Measurements from ENCODE around the gene TM9SF3.
"Not testable (repeated sequence)": the region's sequence is repeated elsewhere in the genome, so short reads cannot be mapped to it uniquely, and the experiment has no call there.

TM9SF3 gene

DNA sequence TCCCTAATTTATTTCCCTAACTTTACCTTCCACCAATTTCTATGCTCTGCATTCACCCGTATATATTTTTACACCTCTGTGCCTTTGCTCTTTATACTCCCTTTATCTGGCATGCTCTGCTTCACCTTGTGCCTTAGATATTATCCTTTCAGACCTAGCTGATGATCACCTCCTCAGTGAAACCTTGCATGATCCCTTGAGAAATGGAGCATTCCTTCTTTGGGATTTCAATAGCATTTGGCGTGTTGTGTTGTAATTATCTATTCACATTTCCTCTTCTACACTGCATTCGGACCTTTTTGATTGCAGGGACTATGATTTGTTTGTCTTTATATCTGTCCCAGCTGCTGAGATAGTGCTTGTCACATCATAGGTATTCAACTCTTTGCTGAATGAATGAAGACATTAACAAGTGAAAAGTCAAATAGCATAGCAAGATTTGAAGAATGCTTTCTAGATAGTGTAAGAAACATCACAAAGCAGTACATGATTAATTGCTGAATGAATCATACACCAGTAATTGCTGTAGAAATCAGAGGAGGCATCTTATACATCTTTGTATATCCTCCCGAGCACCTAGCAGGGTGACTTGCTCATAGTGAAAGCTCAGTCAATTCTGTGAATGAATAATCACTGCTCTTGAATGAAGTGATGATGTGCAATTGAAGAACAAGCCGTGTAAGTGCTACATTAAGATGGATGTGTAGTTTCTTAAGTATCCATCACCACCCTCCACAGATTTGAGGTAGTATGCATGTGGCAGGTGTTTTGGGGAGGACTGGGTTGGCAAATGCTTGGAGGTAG, 2.0 kb upstream of the TM9SF3 start:
- intact Hi-C loops (cut with micrococcal nuclease): loop anchor here (5.0 to 10.0 kb wide), 2 partner anchors 126 to 243 kb away; partner anchors contain the start of gene LCOR
- no peak overlapping the region for H3K27ac Mint-ChIP-seq
- no peak overlapping the region for H3K4me3 Mint-ChIP-seq
- H3K4me1 Mint-ChIP-seq (ENCODE audit: low read depth): peaks cover 31% of the 10 kb centered on the region
- H3K36me3 Mint-ChIP-seq (ENCODE audit: low read depth): peaks cover 14% of the 10 kb centered on the region
- no peaks in the 10 kb centered on the region for H3K27me3 Mint-ChIP-seq
- no peaks in the 10 kb centered on the region for H3K9me3 Mint-ChIP-seq

DNA sequence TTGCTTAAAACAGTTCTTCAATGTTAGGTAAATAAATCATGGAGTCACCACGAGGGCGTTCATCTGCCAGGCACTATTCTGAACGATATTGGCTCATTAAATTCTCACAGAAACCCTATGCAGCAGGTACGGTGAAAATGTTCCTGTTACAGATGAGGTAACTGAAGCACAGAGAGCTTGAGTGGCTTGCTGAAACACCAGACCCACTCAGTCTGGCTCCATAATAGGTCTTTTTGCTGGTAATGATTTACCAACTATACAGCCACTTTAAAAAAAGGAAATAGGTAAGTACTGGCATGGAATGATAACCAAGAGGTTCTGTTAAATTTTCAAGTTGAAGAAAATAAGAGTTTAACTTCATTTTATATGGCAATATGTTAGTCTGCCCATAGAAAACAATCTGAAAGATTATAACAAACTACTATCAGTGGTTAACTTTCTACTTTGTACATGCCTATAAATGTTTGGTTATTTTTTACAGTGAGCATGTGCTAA, 1.3 kb upstream of the TM9SF3 start:
- no peaks in the 10 kb centered on the region for H3K9me3 Mint-ChIP-seq
- H3K36me3 Mint-ChIP-seq (ENCODE audit: low read depth): peaks cover 11% of the 10 kb centered on the region
- H3K27ac Mint-ChIP-seq: no peak overlapping the region
- H3K27me3 Mint-ChIP-seq: no peaks in the 10 kb centered on the region
- no peak overlapping the region for H3K4me3 Mint-ChIP-seq
- intact Hi-C loops (cut with micrococcal nuclease): loop anchor here (5.0 to 10.0 kb wide), 2 partner anchors 127 to 244 kb away; partner anchors contain the start of gene LCOR
- H3K4me1 Mint-ChIP-seq (ENCODE audit: low read depth): peaks cover 39% of the 10 kb centered on the region

DNA sequence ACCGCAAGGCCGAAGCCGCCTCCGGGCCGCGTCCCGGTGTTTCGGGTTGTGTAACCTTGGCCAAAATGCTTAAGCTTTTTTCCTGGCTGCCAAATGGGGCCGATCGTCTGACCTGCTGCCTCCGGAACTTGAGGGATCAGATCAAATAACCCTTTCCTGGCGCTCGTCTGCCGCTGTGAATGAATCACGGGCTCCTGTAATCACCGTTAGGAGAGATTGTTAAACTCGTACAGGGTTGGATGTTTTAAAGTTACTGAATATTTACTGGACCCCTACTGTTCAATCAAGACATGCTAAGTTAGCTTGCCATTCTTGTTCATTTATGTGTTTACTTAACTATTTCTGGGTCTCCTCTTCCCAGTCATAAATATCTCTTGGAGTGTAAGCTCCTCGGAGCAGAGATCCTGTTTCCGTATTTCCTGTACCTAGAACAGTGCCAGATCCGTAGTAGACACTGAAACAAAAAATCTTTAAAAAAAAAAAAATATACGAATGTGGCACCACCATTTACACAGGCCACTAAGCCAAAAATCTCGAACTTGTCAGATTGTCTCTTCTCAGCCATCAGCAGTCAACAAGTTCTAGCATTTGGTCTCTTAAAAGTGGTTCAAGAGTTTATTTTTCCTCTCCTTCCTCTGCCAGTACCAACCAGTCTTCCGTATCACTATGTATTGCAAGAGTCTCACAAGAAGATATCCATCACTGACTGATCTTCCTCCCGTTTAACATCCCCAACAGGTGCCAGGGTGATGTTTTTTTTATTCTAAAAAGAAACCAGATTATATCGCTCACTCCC, 650 bp upstream of the TM9SF3 start:
- Mint-ChIP-seq H3K27me3 (no peaks in the 10 kb centered on the region), H3K4me3 (peak overlapping the region; percentile 73), H3K36me3 (ENCODE audit: low read depth) (peaks cover 16% of the 10 kb centered on the region), H3K9me3 (no peaks in the 10 kb centered on the region), H3K27ac (no peak overlapping the region), H3K4me1 (ENCODE audit: low read depth) (peaks cover 43% of the 10 kb centered on the region)
- intact Hi-C loops (cut with micrococcal nuclease): loop anchor here (5.0 to 10.0 kb wide), 2 partner anchors 127 to 245 kb away; partner anchors contain the start of gene LCOR

GRCh38 chr10:96585736-96586418, 935 bp downstream of the TM9SF3 start:
- Mint-ChIP-seq H3K27ac (no peak overlapping the region), H3K4me1 (ENCODE audit: low read depth) (peaks cover 34% of the 10 kb centered on the region), H3K4me3 (peak overlapping the region; percentile 82), H3K27me3 (no peaks in the 10 kb centered on the region), H3K36me3 (ENCODE audit: low read depth) (peaks cover 16% of the 10 kb centered on the region), H3K9me3 (no peaks in the 10 kb centered on the region)
- intact Hi-C loops (cut with micrococcal nuclease): loop anchor here (5.0 to 10.0 kb wide), 2 partner anchors 129 to 246 kb away; partner anchors contain the start of gene LCOR

- H3K9me3 Mint-ChIP-seq: no peaks in the 10 kb centered on the region
- peaks cover 26% of the 10 kb centered on the region for H3K36me3 Mint-ChIP-seq (ENCODE audit: low read depth)
- H3K4me1 Mint-ChIP-seq (ENCODE audit: low read depth): peaks cover 36% of the 10 kb centered on the region
- no peaks in the 10 kb centered on the region for H3K27me3 Mint-ChIP-seq
- no peak overlapping the region for H3K27ac Mint-ChIP-seq
- H3K4me3 Mint-ChIP-seq: peak overlapping the region; percentile 30
- intact Hi-C loops (cut with micrococcal nuclease): loop anchor here (10.0 kb wide), 1 partner anchor 130 kb away; no protein-coding TSS in a partner anchor
Observed at GRCh38 chr10:96584474-96584873, 2.3 kb downstream of the TM9SF3 start.

DNA sequence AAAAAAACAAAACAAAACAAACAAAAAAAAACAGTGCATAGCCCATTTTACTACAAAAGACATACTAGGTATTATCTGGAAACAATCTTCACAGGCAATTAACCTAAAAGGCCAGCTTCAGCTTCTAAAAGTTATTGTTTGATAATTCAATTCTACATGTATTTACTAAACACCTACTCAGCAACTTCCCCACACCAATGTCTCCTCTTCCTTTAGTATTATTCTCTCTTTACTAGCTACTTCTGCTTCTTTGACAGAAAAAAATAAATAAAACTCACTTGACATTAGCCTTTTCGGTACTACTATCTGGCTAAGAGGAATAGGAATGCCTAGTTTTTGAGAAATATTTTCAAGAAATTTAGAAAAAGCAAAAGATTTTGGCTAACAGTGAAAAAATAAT, 2.8 kb downstream of the TM9SF3 start:
- peaks cover 37% of the 10 kb centered on the region for H3K4me1 Mint-ChIP-seq (ENCODE audit: low read depth)
- H3K27me3 Mint-ChIP-seq: no peaks in the 10 kb centered on the region
- H3K4me3 Mint-ChIP-seq: peak overlapping the region; percentile 26
- intact Hi-C loops (cut with micrococcal nuclease): loop anchor here (10.0 kb wide), 1 partner anchor 131 kb away; no protein-coding TSS in a partner anchor
- no peak overlapping the region for H3K27ac Mint-ChIP-seq
- no peaks in the 10 kb centered on the region for H3K9me3 Mint-ChIP-seq
- H3K36me3 Mint-ChIP-seq (ENCODE audit: low read depth): peaks cover 26% of the 10 kb centered on the region

GRCh38 chr10:96579133-96579532, 7.7 kb downstream of the TM9SF3 start:
- Mint-ChIP-seq H3K27ac (no peak overlapping the region), H3K36me3 (ENCODE audit: low read depth) (peaks cover 30% of the 10 kb centered on the region), H3K4me1 (ENCODE audit: low read depth) (peaks cover 56% of the 10 kb centered on the region), H3K9me3 (no peaks in the 10 kb centered on the region), H3K4me3 (no peak overlapping the region), H3K27me3 (no peaks in the 10 kb centered on the region)
- intact Hi-C loops (cut with micrococcal nuclease): no loop called here

- Mint-ChIP-seq H3K4me3 (no peak overlapping the region), H3K27ac (no peak overlapping the region), H3K9me3 (no peaks in the 10 kb centered on the region), H3K27me3 (no peaks in the 10 kb centered on the region), H3K36me3 (ENCODE audit: low read depth) (peaks cover 35% of the 10 kb centered on the region), H3K4me1 (ENCODE audit: low read depth) (peaks cover 56% of the 10 kb centered on the region)
- intact Hi-C loops (cut with micrococcal nuclease): no loop called here
Observed at GRCh38 chr10:96578633-96579032, 8.2 kb downstream of the TM9SF3 start.

GRCh38 chr10:96578022-96578421, 8.8 kb downstream of the TM9SF3 start:
- H3K27ac Mint-ChIP-seq: no peak overlapping the region
- H3K4me1 Mint-ChIP-seq (ENCODE audit: low read depth): peaks cover 53% of the 10 kb centered on the region
- no peaks in the 10 kb centered on the region for H3K9me3 Mint-ChIP-seq
- peaks cover 39% of the 10 kb centered on the region for H3K36me3 Mint-ChIP-seq (ENCODE audit: low read depth)
- no peaks in the 10 kb centered on the region for H3K27me3 Mint-ChIP-seq
- H3K4me3 Mint-ChIP-seq: no peak overlapping the region
- intact Hi-C loops (cut with micrococcal nuclease): no loop called here

- H3K27ac Mint-ChIP-seq: no peak overlapping the region
- H3K4me3 Mint-ChIP-seq: no peak overlapping the region
Observed at GRCh38 chr10:96577069-96577468, 9.7 kb downstream of the TM9SF3 start.

DNA sequence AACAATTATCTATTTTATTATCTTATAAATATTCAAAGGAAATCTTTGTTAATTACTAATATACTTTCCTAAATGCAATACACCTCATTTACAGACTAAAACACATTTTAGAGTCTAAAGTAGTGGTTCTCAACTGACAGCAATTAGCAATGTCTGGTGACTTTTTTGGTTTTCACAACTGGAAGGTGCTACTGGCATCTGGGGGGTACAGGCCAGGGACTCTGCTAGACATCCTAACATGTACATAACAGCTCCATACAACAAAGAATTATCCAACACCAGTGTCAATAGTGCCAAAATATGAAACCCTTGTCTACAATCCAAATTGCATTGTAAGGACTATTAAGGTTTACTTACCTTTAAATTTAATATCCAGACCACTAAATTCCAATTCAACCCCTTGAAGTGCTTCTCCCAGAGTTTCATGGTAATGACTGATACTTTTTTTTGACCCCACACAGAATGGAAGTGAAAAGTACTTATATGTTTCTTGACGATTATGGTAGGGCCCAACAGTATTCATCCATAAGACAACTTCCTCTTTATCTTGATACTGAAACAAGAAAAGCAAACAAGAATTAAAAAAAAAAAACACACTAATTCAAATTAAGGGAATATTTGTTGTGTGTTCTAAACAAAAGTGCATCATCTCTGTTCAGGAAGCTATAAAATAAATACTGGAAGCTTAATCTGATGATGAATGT, 10.4 kb downstream of the TM9SF3 start:
- intact Hi-C loops (cut with micrococcal nuclease): no loop called here
- Mint-ChIP-seq H3K36me3 (ENCODE audit: low read depth) (peaks cover 50% of the 10 kb centered on the region), H3K4me1 (ENCODE audit: low read depth) (peaks cover 42% of the 10 kb centered on the region), H3K9me3 (no peaks in the 10 kb centered on the region), H3K27me3 (no peaks in the 10 kb centered on the region), H3K27ac (no peak overlapping the region), H3K4me3 (no peak overlapping the region)

More at GRCh38 chr10:96577069-96577468, 9.7 kb downstream of the TM9SF3 start:
- H3K36me3 Mint-ChIP-seq (ENCODE audit: low read depth): peaks cover 43% of the 10 kb centered on the region
- intact Hi-C loops (cut with micrococcal nuclease): no loop called here
- peaks cover 49% of the 10 kb centered on the region for H3K4me1 Mint-ChIP-seq (ENCODE audit: low read depth)
- no peaks in the 10 kb centered on the region for H3K9me3 Mint-ChIP-seq
- no peaks in the 10 kb centered on the region for H3K27me3 Mint-ChIP-seq

DNA sequence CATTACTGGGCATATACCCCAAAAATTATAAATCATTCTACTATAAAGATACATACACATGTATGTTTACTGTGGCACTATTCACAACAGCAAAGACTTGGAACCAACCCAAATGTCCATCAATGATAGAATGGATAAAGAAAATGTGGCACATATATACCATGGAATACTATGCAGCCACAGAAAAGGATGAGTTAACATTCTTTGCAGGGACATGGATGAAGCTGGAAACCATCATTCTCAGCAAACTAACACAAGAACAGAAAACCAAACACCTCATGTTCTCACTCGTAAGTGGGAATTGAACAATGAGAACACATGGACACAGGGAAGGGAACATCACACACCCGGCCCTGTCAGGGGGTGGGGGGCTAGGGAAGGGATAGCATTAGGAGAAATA, 12.2 kb downstream of the TM9SF3 start:
- peaks cover 55% of the 10 kb centered on the region for H3K36me3 Mint-ChIP-seq (ENCODE audit: low read depth)
- H3K27me3 Mint-ChIP-seq; H3K4me3 Mint-ChIP-seq; H3K27ac Mint-ChIP-seq; intact Hi-C loops (cut with micrococcal nuclease); H3K9me3 Mint-ChIP-seq: not testable (repeated sequence)
- peaks cover 39% of the 10 kb centered on the region for H3K4me1 Mint-ChIP-seq (ENCODE audit: low read depth)

DNA sequence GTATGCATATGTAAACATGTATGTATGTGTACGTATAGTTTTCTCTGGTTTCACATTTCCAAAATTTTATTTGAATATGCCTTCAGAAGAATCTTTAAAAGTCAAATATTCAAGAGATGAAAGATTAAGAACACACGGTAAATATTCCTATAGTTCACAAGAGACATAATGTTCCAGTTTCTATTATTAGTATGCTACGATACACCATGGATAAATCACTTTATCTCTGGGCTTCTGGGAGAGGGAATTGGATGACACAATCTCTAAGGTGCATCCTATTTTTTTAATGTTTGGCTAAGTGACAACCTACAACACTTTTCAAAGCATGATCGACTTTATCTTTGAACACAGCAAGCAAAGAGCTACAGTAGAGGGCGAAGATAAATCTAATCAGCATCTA, 13.8 kb downstream of the TM9SF3 start:
- Mint-ChIP-seq H3K9me3 (no peaks in the 10 kb centered on the region), H3K27ac (no peak overlapping the region), H3K36me3 (ENCODE audit: low read depth) (peaks cover 68% of the 10 kb centered on the region), H3K27me3 (no peaks in the 10 kb centered on the region), H3K4me1 (ENCODE audit: low read depth) (peaks cover 29% of the 10 kb centered on the region), H3K4me3 (no peak overlapping the region)
- intact Hi-C loops (cut with micrococcal nuclease): no loop called here

All from dendritic cell treated with granulocyte-macrophage colony-stimulating factor and Interleukin-4, amounts not matched to agents 40 ng/mL and 50 ng/mL, for 4 days (primary cell).